ENCODE data around the gene ZNF280D.
"Not testable (repeated sequence)": the region's sequence is repeated elsewhere in the genome, so short reads cannot be mapped to it uniquely, and the experiment has no call there.

The ZNF280D gene

DNA sequence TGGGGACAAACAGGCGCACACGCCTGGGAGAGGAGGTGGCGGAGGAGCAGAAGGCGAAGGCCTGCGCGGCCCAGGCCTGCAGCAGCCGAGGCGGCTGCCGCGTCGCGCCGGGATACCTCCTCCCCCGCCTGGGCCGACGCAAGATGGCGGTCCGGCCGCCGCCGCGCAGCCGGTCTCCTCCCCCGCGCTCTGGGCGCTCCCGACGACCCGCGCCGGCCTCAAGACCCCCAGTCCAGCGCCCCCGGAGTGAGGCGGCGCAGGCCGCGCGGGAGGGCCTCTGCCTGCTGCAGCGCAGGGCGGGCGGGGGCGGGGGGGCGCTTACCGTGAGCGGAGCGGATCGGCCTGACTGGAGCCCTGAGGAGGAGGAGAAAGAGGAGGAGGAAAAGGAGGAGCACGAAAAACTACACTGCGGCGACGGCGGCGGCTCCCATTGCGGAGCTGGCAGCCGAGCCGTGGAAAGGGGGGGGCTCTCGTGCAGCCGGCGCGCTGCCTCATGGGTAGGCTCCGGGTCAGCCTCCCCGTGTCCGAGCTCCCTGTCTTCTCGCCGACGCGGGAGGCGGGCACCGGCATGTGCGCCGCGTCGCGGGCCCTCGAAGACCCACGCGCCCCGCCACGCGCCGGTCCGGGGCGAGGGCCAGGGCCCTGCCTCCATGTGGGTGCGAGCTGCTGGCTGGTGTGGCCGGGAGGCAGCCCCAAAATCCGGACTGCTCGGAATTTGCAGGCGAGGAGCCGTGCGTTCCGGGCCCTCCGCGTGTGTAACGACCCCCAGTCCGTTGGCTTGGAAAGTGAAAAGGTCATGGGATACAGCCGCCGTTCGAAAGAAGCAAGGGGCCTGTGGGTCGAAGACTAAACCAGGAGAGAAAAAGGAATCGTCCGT, at the start of gene ZNF280D:
Gene ZNF280D, minus strand, starts transcription at position 374 of the 877 bp plus-strand sequence. CDS start 26,400 bp downstream, outside the sequence.
- peak; percentile 75 for DNase-seq

GRCh38 chr15:56782306-56782705, 49.0 kb upstream of the ZNF280D start:
- DNase-seq: no peak

- DNase-seq: no peak
Observed at GRCh38 chr15:56781666-56782065, 48.4 kb upstream of the ZNF280D start.

DNA sequence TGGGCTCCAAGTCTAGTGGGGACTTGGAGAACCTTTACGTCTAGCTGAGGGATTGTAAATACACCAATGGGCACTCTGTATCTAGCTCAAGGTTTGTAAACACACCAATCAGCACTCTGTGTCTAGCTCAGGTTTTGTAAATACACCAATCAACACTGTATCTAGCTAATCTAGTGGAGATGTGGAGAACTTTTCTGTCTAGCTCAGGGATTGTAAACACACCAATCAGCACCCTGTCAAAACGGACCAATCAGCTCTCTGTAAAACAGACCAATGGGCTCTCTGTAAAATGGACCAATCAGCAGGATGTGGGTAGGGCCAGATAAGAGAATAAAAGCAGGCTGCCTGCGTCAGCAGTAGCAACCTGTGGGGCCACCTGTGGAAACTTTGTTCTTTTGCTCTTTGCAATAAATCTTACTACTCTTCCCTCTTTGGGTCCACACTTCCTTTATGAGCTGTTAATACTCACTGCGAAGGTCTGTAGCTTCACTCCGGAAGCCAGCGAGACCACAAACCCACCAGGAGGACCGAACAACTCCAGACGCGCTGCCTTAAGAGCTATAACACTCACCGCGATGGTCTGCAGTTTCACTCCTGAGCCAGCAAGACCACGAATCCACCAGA, 46.9 kb upstream of the ZNF280D start:
- DNase-seq: not testable (repeated sequence)

DNA sequence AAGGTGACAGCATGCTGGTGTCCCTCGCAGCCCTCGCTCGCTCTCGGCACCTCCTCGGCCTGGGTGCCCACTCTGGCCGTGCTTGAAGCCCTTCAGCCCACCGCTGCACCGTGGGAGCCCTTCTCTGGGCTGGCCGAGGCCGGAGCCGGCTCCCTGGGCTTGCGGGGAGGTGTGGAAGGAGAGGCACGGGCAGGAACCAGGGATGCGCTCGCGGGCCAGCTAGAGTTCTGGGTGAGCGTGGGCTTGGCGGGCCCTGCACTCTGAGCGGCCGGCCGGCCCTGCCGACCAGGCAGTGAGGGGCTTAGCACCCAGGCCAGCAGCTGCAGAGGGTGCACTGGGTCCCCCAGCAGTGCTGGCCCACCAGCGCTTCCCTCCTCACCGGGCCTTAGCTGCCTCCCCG, 46.1 kb upstream of the ZNF280D start:
- DNase-seq: not testable (repeated sequence)

- no peak for DNase-seq
Observed at GRCh38 chr15:56778761-56779160, 45.5 kb upstream of the ZNF280D start.

- DNase-seq: no peak
Observed at GRCh38 chr15:56776839-56777238, 43.5 kb upstream of the ZNF280D start.

- no peak for DNase-seq
Observed at GRCh38 chr15:56775641-56776040, 42.3 kb upstream of the ZNF280D start.

GRCh38 chr15:56774356-56774755, 41.0 kb upstream of the ZNF280D start:
- no peak for DNase-seq

- no peak for DNase-seq
Observed at GRCh38 chr15:56772868-56773639, 39.7 kb upstream of the ZNF280D start.

DNA sequence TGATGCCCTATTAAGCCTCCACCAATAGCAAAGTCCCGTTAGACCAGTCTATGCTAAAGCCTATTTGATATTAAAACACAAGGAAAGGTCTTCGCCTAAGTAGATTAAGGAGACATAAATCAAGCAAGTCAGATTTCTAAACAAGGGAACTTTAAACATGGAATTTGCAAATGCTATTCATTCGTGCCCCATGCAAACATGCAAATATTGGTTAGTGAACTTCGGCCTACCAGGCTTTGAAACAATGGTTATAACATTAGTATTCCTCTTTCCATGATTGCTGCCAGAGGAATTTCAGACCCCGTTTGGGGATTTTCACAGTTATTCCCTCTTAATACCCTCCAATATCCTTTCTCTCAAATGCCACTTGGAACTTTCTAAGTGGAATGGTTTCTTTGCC, 36.9 kb upstream of the ZNF280D start:
- no peak for DNase-seq

GRCh38 chr15:56767315-56767714, 34.0 kb upstream of the ZNF280D start:
- no peak for DNase-seq

DNA sequence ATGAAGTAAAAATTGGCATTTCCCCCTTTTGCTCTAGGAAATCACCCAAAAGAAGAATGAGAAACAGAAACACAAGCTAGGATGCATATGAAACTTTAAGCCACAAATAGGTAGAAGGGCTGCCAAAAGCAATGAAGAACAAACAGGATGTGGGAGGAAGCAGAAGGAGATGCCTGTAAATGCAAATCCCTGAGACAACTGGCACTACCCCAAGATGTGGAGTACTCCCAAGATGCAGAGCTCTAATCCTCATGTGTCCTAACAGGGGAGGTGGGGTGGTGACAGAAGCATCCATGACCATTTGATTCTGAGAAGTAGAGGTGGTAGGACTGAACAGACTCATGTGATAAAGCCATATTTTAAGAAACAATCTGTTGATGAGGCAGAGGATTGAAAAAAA, 31.9 kb upstream of the ZNF280D start:
- no peak for DNase-seq

DNA sequence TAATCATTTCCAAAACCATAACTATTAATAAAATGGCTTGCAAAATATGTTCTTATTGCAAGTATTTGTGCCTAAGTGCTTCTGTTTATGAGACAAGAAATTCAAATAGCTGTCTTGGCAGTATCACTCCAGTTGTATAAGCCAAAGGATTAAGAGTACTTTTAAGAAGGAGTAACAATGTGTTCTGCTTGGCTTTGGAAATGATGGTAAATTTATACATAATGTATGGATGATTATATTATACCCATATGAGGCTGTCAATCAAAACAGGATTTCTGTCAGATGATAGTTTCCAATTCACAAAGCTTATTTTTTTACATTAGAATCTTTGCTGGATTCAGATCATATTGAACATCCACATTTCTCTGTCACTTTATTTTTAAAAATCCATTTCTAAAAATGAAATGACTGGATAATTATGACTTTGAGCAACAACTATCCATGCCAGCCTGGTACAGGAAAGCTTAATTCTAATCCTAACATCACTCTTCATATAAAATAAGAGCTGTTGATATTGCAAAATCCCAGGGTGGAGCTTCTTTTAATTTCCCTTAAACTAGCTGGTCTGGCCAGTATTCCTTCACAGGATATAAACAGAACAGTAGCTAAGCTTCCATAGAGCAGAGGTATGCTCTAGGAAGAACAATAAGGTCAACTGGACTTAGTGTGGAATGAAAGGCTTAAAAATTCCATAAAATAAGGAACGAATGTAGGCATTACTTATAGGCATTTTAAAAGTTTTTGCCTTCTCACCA, 30.0 kb upstream of the ZNF280D start:
- DNase-seq: no peak

DNA sequence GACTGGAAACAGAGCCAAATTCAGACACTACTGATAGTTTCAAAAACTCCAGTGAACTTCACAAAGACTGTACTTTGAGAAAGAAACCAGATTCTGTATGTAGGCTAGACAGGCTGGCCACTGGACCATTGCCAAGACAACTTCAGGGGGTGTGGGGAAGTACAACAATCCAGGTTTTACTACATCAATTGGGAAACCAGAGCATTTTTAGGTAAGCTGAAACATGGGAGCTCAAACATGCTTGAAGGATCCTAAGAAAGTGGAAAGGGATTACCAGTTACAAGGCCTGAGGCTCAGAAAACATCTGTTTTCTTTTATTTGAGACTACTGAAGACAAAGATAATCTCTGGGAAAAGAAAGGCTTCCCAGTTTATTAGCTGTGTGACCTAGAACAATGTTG, 26.9 kb upstream of the ZNF280D start:
- no peak for DNase-seq

- no peak for DNase-seq
Observed at GRCh38 chr15:56759450-56759845, 26.1 kb upstream of the ZNF280D start.

GRCh38 chr15:56758770-56759449, 25.6 kb upstream of the ZNF280D start:
- no peak for DNase-seq

- no peak for DNase-seq
Observed at GRCh38 chr15:56757875-56758274, 24.6 kb upstream of the ZNF280D start.

DNA sequence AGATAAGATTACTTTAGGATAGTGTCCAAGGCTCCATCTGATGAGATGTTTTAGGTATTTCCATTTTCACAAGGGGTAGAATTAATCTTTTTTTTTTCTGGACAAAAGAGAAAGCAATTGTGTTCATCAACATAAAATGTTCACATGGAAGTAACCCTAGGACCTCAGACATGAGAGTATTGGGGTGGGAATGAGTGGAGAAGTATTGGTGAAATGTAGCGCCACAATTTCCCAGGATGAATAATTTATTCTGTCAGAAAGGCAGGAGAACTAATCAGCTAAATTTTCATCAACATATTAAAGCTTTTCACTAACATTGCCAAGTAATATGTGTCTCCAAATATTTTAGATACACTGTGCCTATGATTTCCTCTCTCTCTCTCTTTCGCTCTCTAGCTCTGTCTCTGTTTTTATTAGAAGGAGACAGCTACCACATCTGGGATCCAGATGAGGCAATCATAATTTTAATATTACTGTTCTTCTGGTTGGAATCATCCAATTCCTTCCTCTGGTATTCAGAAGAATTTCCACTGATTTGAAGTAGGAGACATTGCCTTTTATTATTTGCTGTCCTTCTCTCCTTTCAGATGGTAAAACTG, 21.6 kb upstream of the ZNF280D start:
- DNase-seq: no peak

DNA sequence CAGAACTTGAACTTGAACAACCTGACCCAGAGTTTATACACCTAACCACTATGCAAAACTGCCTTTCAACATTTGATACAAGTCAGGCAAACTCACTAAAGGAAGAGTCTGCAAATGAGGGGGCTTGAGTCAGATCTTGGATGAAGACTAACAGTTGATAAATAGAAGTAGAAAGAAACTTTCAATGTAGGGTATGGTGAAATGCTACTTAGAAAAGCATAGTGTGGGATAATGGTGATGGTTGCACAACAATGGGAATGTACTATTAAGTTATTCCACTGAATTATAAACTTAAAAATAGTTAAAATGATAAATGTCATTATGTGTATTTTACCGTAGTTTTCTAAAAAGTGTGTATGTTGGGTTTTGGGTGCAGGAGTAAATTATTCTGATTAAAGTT, 19.7 kb upstream of the ZNF280D start:
- DNase-seq: no peak

DNA sequence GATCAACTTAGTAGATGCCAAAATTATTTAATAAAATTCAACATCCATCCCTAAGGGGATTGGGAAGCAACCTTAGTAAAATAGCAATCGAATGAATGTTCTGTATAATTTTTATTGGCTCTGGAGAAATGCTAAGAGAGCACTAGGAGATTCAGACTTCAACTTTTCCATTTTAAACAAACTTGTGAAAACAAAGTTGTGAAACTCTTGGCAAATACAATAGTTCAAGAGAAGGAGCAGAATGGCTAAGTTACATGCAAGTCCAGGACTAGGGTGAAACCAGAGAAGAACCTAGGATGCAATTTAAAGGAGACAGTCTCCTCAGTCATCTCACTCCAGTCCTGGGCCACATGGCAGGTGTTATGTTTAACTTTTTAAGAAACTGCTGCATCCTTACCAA, 16.7 kb upstream of the ZNF280D start:
- no peak for DNase-seq

All from activated effector memory CD4-positive, alpha-beta T cell treated with Interleukin-2 at 50 U/mL for 16 hours (primary cell).